Suprapubic skin (tissue), 4 donors: Measurements from ENCODE around the gene LPGAT1.

Experiments
- EP300 ChIP-seq: sonication (generic); formaldehyde crosslinking; IDR thresholded peaks from one replicate; pipeline ENCODE4 v1.6.1; 2017; ENCODE audit warnings: antibody characterized with exemption
- POLR2A ChIP-seq, 2 donors: fragments of 450-650 bp; IDR thresholded peaks; one replicate each; pipeline ENCODE4 v1.6.1; 2017; ENCODE audit warnings: antibody characterized with exemption in 2 of 2, mild to moderate bottlenecking in 2 of 2, moderate library complexity in 2 of 2
- POLR2AphosphoS5 ChIP-seq, 3 donors: sonication (generic); formaldehyde crosslinking; IDR thresholded peaks; one replicate each; pipeline ENCODE4 v1.6.1; 2017; ENCODE audit warnings: antibody characterized with exemption in 3 of 3
- TF ChIP-seq, protein P1 (sequence below), 2 donors: fragments of 200-600 bp in 1 of 2; fragments of 450-650 bp in 1 of 2; sonication (generic) in 1 of 2; IDR thresholded peaks; one replicate each; pipeline ENCODE4 v1.5.1; 2016 to 2019; ENCODE audit warnings: antibody characterized with exemption in 2 of 2, mild to moderate bottlenecking in 1 of 2, moderate library complexity in 1 of 2

- TF ChIP-seq, protein P1, sequence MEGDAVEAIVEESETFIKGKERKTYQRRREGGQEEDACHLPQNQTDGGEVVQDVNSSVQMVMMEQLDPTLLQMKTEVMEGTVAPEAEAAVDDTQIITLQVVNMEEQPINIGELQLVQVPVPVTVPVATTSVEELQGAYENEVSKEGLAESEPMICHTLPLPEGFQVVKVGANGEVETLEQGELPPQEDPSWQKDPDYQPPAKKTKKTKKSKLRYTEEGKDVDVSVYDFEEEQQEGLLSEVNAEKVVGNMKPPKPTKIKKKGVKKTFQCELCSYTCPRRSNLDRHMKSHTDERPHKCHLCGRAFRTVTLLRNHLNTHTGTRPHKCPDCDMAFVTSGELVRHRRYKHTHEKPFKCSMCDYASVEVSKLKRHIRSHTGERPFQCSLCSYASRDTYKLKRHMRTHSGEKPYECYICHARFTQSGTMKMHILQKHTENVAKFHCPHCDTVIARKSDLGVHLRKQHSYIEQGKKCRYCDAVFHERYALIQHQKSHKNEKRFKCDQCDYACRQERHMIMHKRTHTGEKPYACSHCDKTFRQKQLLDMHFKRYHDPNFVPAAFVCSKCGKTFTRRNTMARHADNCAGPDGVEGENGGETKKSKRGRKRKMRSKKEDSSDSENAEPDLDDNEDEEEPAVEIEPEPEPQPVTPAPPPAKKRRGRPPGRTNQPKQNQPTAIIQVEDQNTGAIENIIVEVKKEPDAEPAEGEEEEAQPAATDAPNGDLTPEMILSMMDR (IDR thresholded peaks at IDR 0.05), result no peak
- no peak for TF ChIP-seq POLR2A (IDR thresholded peaks at IDR 0.05)
- TF ChIP-seq EP300, result no peak
- TF ChIP-seq POLR2AphosphoS5 (IDR thresholded peaks at IDR 0.05), result no peak
These were observed 95.8 kb downstream of the LPGAT1 start for GRCh38 chr1:211734791-211735190.
